ENCODE results near the gene GALC. TPM values are rescaled to one million over a fixed set of nuclear protein-coding genes. Genes with fewer than 3 reads are reported as not detected.

GALC gene
- total RNA-seq, 1 experiment from 2014 or later, result 10.7 TPM

GRCh38 chr14:87888136-87888999, 104.6 kb downstream of the GALC start:
- TF ChIP-seq ARID4B (CRISPR knock-in tag; IDR thresholded peaks at IDR 0.05; ENCODE audit: borderline replicate concordance) (no peak), ZNF671 (CRISPR knock-in tag; IDR thresholded peaks at IDR 0.05) (no peak), ZNF532 (CRISPR knock-in tag; IDR thresholded peaks at IDR 0.05; ENCODE audit: borderline replicate concordance) (no peak), NFATC4 (CRISPR knock-in tag; IDR thresholded peaks at IDR 0.05) (no peak), ZNF512 (CRISPR knock-in tag; IDR thresholded peaks at IDR 0.05; ENCODE audit: borderline replicate concordance) (no peak), CTCF (IDR thresholded peaks at IDR 0.05) (peak; percentile 78)
- Mint-ChIP-seq H3K27ac (no peak overlapping the region), H3K4me1 (no peaks in the 10 kb centered on the region), H3K4me3 (no peak overlapping the region), H3K9me3 (peaks cover 8% of the 10 kb centered on the region), H3K36me3 (no peaks in the 10 kb centered on the region), H3K27me3 (ENCODE audit: low read depth) (no peaks in the 10 kb centered on the region)
- ATAC-seq (peak; percentile 96), DNase-seq (ENCODE audit: low spot score) (peak; percentile 84)
- ChIA-PET POLR2A (no interaction called here), CTCF (interaction anchor here (0.7 to 1.0 kb wide), 5 partner anchors 10 to 143 kb away, joined by 3 to 4 read pairs (median 4); no protein-coding TSS in a partner anchor)

GRCh38 chr14:87883750-87884149, 109.2 kb downstream of the GALC start:
- Mint-ChIP-seq H3K27me3 (ENCODE audit: low read depth) (no peaks in the 10 kb centered on the region; the same call in 1 of the 2 replicates), H3K36me3 (no peaks in the 10 kb centered on the region), H3K9me3 (peaks cover 8% of the 10 kb centered on the region), H3K27ac (no peak overlapping the region), H3K4me1 (no peaks in the 10 kb centered on the region), H3K4me3 (no peak overlapping the region)
- ChIA-PET POLR2A (no interaction called here), CTCF (no interaction called here)
- no peak for ATAC-seq
- no peak for DNase-seq (ENCODE audit: low spot score)
- TF ChIP-seq RELA (CRISPR knock-in tag; IDR thresholded peaks at IDR 0.05; ENCODE audit: borderline replicate concordance) (no peak), NFYB (CRISPR knock-in tag; conservative IDR thresholded peaks at IDR 0.05; ENCODE audit: low read depth) (no peak), ZBTB21 (CRISPR knock-in tag; IDR thresholded peaks at IDR 0.05; ENCODE audit: borderline replicate concordance) (no peak), GRHL2 (CRISPR knock-in tag; IDR thresholded peaks at IDR 0.05; ENCODE audit: insufficient replicate concordance, severe bottlenecking) (no peak), TP53 (CRISPR knock-in tag; IDR thresholded peaks at IDR 0.05) (no peak), ATF2 (CRISPR knock-in tag; IDR thresholded peaks at IDR 0.05; ENCODE audit: borderline replicate concordance, low read depth) (no peak), FOXP4 (CRISPR knock-in tag; IDR thresholded peaks at IDR 0.05) (no peak), ZNF219 (CRISPR knock-in tag; IDR thresholded peaks at IDR 0.05; ENCODE audit: borderline replicate concordance) (no peak), MLX (CRISPR knock-in tag; IDR thresholded peaks at IDR 0.05) (no peak), ZNF232 (CRISPR knock-in tag; IDR thresholded peaks at IDR 0.05) (no peak)

Data from WTC11 (cell line).